ENCODE results near the gene ABCG2. TPM values are rescaled to one million over a fixed set of nuclear protein-coding genes. Genes with fewer than 3 reads are reported as not detected.

ABCG2 gene
- total RNA-seq, 1 donor from 2014 or later = 0.40 TPM

- no peaks in the 10 kb centered on the region for H3K27me3 Mint-ChIP-seq (ENCODE audit: low read depth)
- no peaks in the 10 kb centered on the region for H3K9me3 Mint-ChIP-seq (ENCODE audit: low read depth)
- no peaks in the 10 kb centered on the region for H3K4me1 Mint-ChIP-seq (ENCODE audit: low read depth)
- no peak overlapping the region for H3K27ac Mint-ChIP-seq (ENCODE audit: unreplicated experiment)
- no peak overlapping the region for H3K4me3 Mint-ChIP-seq (ENCODE audit: unreplicated experiment)
- no peak for TF ChIP-seq CTCF (IDR thresholded peaks at IDR 0.05)
- no peaks in the 10 kb centered on the region for H3K36me3 Mint-ChIP-seq (ENCODE audit: low read depth)
- DNase-seq (ENCODE audit: low spot score) = no peak
These were observed 14.4 kb downstream of the ABCG2 start for GRCh38 chr4:88144048-88144447.

GRCh38 chr4:88143504-88143903 is 14.9 kb downstream of the ABCG2 start:
- peaks cover 3% of the 10 kb centered on the region for H3K4me1 Mint-ChIP-seq (ENCODE audit: low read depth)
- H3K4me3 Mint-ChIP-seq (ENCODE audit: unreplicated experiment) = no peak overlapping the region
- H3K36me3 Mint-ChIP-seq (ENCODE audit: low read depth) = no peaks in the 10 kb centered on the region
- H3K27ac Mint-ChIP-seq (ENCODE audit: unreplicated experiment) = no peak overlapping the region
- TF ChIP-seq CTCF (IDR thresholded peaks at IDR 0.05) = no peak
- no peak for DNase-seq (ENCODE audit: low spot score)
- H3K9me3 Mint-ChIP-seq (ENCODE audit: low read depth) = no peaks in the 10 kb centered on the region
- no peaks in the 10 kb centered on the region for H3K27me3 Mint-ChIP-seq (ENCODE audit: low read depth)

- H3K27ac Mint-ChIP-seq (ENCODE audit: unreplicated experiment) = no peak overlapping the region
- peaks cover 7% of the 10 kb centered on the region for H3K4me1 Mint-ChIP-seq (ENCODE audit: low read depth)
- H3K27me3 Mint-ChIP-seq (ENCODE audit: low read depth) = no peaks in the 10 kb centered on the region
- no peak for DNase-seq (ENCODE audit: low spot score)
- no peaks in the 10 kb centered on the region for H3K36me3 Mint-ChIP-seq (ENCODE audit: low read depth)
- H3K4me3 Mint-ChIP-seq (ENCODE audit: unreplicated experiment) = no peak overlapping the region
- H3K9me3 Mint-ChIP-seq (ENCODE audit: low read depth) = no peaks in the 10 kb centered on the region
- no peak for TF ChIP-seq CTCF (IDR thresholded peaks at IDR 0.05)
These were observed 19.9 kb downstream of the ABCG2 start for GRCh38 chr4:88138561-88138960.

GRCh38 chr4:88137112-88137511 is 21.3 kb downstream of the ABCG2 start:
- Mint-ChIP-seq H3K36me3 (ENCODE audit: low read depth) (no peaks in the 10 kb centered on the region), H3K27ac (ENCODE audit: unreplicated experiment) (no peak overlapping the region), H3K27me3 (ENCODE audit: low read depth) (no peaks in the 10 kb centered on the region), H3K9me3 (ENCODE audit: low read depth) (no peaks in the 10 kb centered on the region), H3K4me1 (ENCODE audit: low read depth) (peaks cover 7% of the 10 kb centered on the region), H3K4me3 (ENCODE audit: unreplicated experiment) (no peak overlapping the region)
- no peak for TF ChIP-seq CTCF (IDR thresholded peaks at IDR 0.05)
- no peak for DNase-seq (ENCODE audit: low spot score)

- no peak for DNase-seq (ENCODE audit: low spot score)
- no peak for TF ChIP-seq CTCF (IDR thresholded peaks at IDR 0.05)
- H3K27me3 Mint-ChIP-seq (ENCODE audit: low read depth) = no peaks in the 10 kb centered on the region
- no peaks in the 10 kb centered on the region for H3K9me3 Mint-ChIP-seq (ENCODE audit: low read depth)
- H3K36me3 Mint-ChIP-seq (ENCODE audit: low read depth) = no peaks in the 10 kb centered on the region
- H3K4me1 Mint-ChIP-seq (ENCODE audit: low read depth) = peaks cover 7% of the 10 kb centered on the region
- no peak overlapping the region for H3K27ac Mint-ChIP-seq (ENCODE audit: unreplicated experiment)
- H3K4me3 Mint-ChIP-seq (ENCODE audit: unreplicated experiment) = no peak overlapping the region
These were observed 22.2 kb downstream of the ABCG2 start for GRCh38 chr4:88136249-88136648.
